ENCODE data around the gene PTPRT.

GRCh38 chr20:42611889-42612837 lies 577.5 kb downstream of the PTPRT start:
- no peak for TF ChIP-seq CTCF (conservative IDR thresholded peaks at IDR 0.05; ENCODE audit: low read depth in 2 of 2)
- TF ChIP-seq POLR2AphosphoS5 (IDR thresholded peaks at IDR 0.05; ENCODE audit: low read depth): no peak
